Thoracic aorta (tissue), 2 donors: ENCODE results near the gene TSC22D1. TPM values are rescaled to one million over a fixed set of nuclear protein-coding genes. Genes with fewer than 3 reads are reported as not detected.

ENCODE experiments used
- ATAC-seq: fragments of 150-250 bp; one replicate; pipeline ENCODE4 v1.8.0; 2017; ENCODE audit warnings: low read depth; ENCODE audit not compliant: insufficient number of reproducible peaks, low FRiP score
- DNase-seq: peaks from one replicate; pipeline ENCODE4 v3.0.0-alpha.2; 2020; ENCODE audit warnings: low spot score
- H3K27ac ChIP-seq, 2 donors: fragments of 200-600 bp; sonication (generic); 1 replicate in 1 of 2; 2 replicates in 1 of 2; pipeline ENCODE4 v1.5.1; 2016; ENCODE audit warnings: mild to moderate bottlenecking in 2 of 2, moderate library complexity in 2 of 2
- H3K27me3 ChIP-seq: fragments of 200-600 bp; sonication (generic); replicated peaks from 2 replicates; pipeline ENCODE4 v1.6.0; 2016; ENCODE audit warnings: mild to moderate bottlenecking; ENCODE audit not compliant: insufficient read depth
- H3K36me3 ChIP-seq: fragments of 200-600 bp; sonication (generic); one replicate; pipeline ENCODE4 v1.5.1; 2016
- H3K4me1 ChIP-seq, 2 donors: fragments of 200-600 bp; sonication (generic); 1 replicate in 1 of 2; 2 replicates in 1 of 2; pipeline versions ENCODE4 v1.5.1 to v1.6.0; 2016; ENCODE audit warnings: low read depth in 2 of 2, mild to moderate bottlenecking in 1 of 2; ENCODE audit not compliant: control insufficient read depth in 1 of 2
- H3K4me3 ChIP-seq: fragments of 200-600 bp; sonication (generic); 2 replicates; pipeline ENCODE4 v1.5.1; 2016; ENCODE audit warnings: mild to moderate bottlenecking
- H3K9me3 ChIP-seq: fragments of 200-600 bp; sonication (generic); 2 replicates; pipeline ENCODE4 v1.5.1; 2016
- CTCF ChIP-seq: fragments of 200-600 bp; sonication (generic); IDR thresholded peaks from one replicate; pipeline ENCODE4 v1.5.1; 2019; ENCODE audit warnings: antibody characterized with exemption
- total RNA-seq, 2 donors: library from RNA; depleted of rRNA; stranded (reverse); fragments of >200 nt; gene quantifications; one replicate each; pipeline versions ENCODE4 v1.1.0 to v1.2.3, GENCODE V29; 2016

TSC22D1 gene
- total RNA-seq, 2 donors from 2014 or later: 107 to 129 TPM

DNA sequence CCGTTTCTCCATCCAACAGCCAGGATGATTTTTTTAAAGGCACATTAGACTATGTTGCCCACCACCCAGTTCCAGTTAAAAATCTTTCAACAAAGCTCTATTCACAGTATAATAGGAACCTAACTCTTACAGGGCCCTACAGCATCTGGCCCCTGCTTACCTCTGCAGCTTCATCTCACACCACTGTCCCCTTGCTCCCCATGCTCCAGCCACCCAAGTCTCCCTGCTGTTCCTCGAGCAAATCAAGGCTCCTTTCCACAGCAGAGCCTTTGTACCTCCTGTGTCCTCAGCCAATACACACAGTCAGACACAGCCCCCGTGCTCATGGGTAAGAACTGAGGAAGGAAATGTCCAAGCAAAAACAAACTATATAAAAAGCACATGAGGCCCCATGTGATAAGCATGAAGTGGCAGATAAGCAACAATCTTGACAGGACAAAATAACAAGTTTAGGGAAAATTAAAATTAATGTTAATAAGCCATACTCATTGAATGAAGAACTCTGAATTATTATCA lies 67.5 kb downstream of the TSC22D1 start:
- H3K36me3 ChIP-seq: no peaks in the 10 kb centered on the region
- DNase-seq: no peak
- H3K4me3 ChIP-seq: no peak overlapping the region
- no peak for TF ChIP-seq CTCF
- ATAC-seq: no peak
- H3K4me1 ChIP-seq: no peaks in the 10 kb centered on the region
- H3K27me3 ChIP-seq: no peaks in the 10 kb centered on the region
- no peaks in the 10 kb centered on the region for H3K9me3 ChIP-seq
- H3K27ac ChIP-seq: no peak overlapping the region

DNA sequence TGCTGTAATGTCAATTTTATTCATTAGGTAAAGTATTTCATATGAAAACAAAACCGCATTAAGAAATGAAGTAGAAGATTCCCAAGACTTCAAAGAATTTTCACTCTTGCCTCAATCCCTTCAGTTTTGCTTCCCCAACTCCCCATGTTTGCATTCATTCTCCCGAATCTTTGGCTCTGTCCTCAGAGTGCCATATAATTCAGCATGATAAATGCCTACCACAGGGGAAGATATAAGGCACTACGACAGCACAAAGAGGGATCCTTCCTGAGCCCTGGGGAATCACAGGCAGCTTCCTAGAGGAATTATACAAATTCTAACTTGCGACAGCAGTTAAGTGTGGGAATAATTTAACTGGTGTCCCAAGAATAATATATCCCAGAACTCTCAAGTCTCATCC lies 68.5 kb downstream of the TSC22D1 start:
- Histone ChIP-seq H3K27ac (no peak overlapping the region), H3K9me3 (no peaks in the 10 kb centered on the region), H3K4me1 (no peaks in the 10 kb centered on the region), H3K4me3 (no peak overlapping the region), H3K36me3 (no peaks in the 10 kb centered on the region), H3K27me3 (no peaks in the 10 kb centered on the region)
- no peak for ATAC-seq
- TF ChIP-seq CTCF: no peak
- no peak for DNase-seq

DNA sequence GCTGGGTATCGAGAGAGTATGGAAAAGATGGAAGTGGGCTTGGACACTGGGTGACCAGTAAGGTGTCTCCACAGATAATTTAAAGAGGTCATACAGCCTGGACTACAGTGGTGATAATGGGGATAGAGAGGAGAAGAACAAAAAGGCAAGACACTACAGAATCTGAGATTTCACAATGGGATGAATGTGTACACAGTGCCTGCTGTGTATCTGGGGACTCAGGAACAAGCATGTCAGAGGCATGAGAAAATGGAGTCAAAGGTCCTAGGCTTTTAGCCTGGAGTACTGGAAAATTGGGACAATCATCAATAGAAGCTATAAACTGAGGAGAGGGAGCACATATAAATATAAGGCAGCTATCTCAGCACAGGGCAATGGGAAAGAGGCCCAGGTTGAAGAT lies 69.4 kb downstream of the TSC22D1 start:
- Histone ChIP-seq H3K9me3 (no peaks in the 10 kb centered on the region), H3K36me3 (no peaks in the 10 kb centered on the region), H3K4me3 (no peak overlapping the region), H3K27ac (no peak overlapping the region), H3K27me3 (no peaks in the 10 kb centered on the region), H3K4me1 (no peaks in the 10 kb centered on the region)
- DNase-seq (no peak), ATAC-seq (no peak)
- TF ChIP-seq CTCF: no peak

DNA sequence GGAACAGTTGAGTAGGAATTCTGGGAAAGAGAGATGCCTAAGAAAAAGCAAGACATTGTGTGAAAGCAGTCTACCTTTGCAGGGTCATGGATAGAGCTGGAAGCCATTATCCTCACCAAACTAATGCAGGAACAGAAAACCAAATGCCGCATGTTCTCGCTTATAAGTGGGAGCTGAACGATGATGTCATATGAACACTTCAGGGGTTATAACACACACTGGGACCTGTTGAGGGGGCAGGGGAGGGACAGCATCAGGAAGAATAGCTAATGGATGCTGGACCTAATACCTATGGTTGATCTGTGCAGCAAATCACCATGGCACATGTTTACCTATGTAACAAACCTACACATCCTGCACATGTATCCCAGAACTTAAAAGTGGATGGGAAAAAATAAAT lies 69.9 kb downstream of the TSC22D1 start:
- Histone ChIP-seq H3K9me3 (no peaks in the 10 kb centered on the region), H3K36me3 (no peaks in the 10 kb centered on the region), H3K27me3 (no peaks in the 10 kb centered on the region), H3K4me3 (no peak overlapping the region), H3K27ac (no peak overlapping the region), H3K4me1 (no peaks in the 10 kb centered on the region)
- ATAC-seq (no peak), DNase-seq (no peak)
- no peak for TF ChIP-seq CTCF

- H3K4me1 ChIP-seq: peaks cover 0 to under 1% of the 10 kb centered on the region in 2 donors
- no peak for DNase-seq
- no peak for TF ChIP-seq CTCF
- no peaks in the 10 kb centered on the region for H3K36me3 ChIP-seq
- H3K27me3 ChIP-seq: no peaks in the 10 kb centered on the region
- no peak overlapping the region for H3K4me3 ChIP-seq
- H3K9me3 ChIP-seq: no peaks in the 10 kb centered on the region
- no peak overlapping the region for H3K27ac ChIP-seq
- ATAC-seq: no peak
Observed at GRCh38 chr13:44504116-44504515, 72.0 kb downstream of the TSC22D1 start.
